Rectal smooth muscle tissue (tissue), 1 donor: ENCODE results near the gene PLEKHS1.

Experiments
- H3K27ac ChIP-seq: one replicate; pipeline ENCODE4 v1.7.0; 2013; ENCODE audit warnings: low read depth, low read length, inconsistent platforms
- H3K27me3 ChIP-seq: one replicate; pipeline ENCODE4 v1.7.0; 2013; ENCODE audit warnings: low read length; ENCODE audit not compliant: control insufficient read depth, insufficient read depth
- H3K36me3 ChIP-seq: one replicate; pipeline ENCODE4 v1.7.0; 2013; ENCODE audit warnings: low read length; ENCODE audit not compliant: control insufficient read depth, insufficient read depth
- H3K4me1 ChIP-seq: one replicate; pipeline ENCODE4 v1.7.0; 2013; ENCODE audit warnings: low read length; ENCODE audit not compliant: control insufficient read depth, insufficient read depth
- H3K4me3 ChIP-seq: one replicate; pipeline ENCODE4 v1.7.0; 2013; ENCODE audit warnings: low read length
- H3K9ac ChIP-seq: one replicate; pipeline ENCODE4 v1.7.0; 2013; ENCODE audit warnings: low read length

PLEKHS1 gene

GRCh38 chr10:113718969-113719822 is 32.3 kb upstream of the PLEKHS1 start:
- Histone ChIP-seq H3K36me3 (peaks cover 13% of the 10 kb centered on the region), H3K9ac (no peak overlapping the region), H3K4me3 (peak overlapping the region; percentile 44), H3K27me3 (no peaks in the 10 kb centered on the region), H3K27ac (no peak overlapping the region), H3K4me1 (no peaks in the 10 kb centered on the region)

- Histone ChIP-seq H3K27me3 (no peaks in the 10 kb centered on the region), H3K27ac (no peak overlapping the region), H3K9ac (no peak overlapping the region), H3K4me3 (no peak overlapping the region), H3K4me1 (no peaks in the 10 kb centered on the region), H3K36me3 (peaks cover 18% of the 10 kb centered on the region)
These were observed 31.1 kb upstream of the PLEKHS1 start for GRCh38 chr10:113720386-113720785.

- Histone ChIP-seq H3K36me3 (peaks cover 18% of the 10 kb centered on the region), H3K9ac (no peak overlapping the region), H3K4me3 (no peak overlapping the region), H3K4me1 (no peaks in the 10 kb centered on the region), H3K27me3 (no peaks in the 10 kb centered on the region), H3K27ac (no peak overlapping the region)
These were observed 19.2 kb upstream of the PLEKHS1 start for GRCh38 chr10:113732160-113732881.

- Histone ChIP-seq H3K27me3 (no peaks in the 10 kb centered on the region), H3K27ac (no peak overlapping the region), H3K9ac (no peak overlapping the region), H3K4me3 (no peak overlapping the region), H3K4me1 (no peaks in the 10 kb centered on the region), H3K36me3 (peaks cover 15% of the 10 kb centered on the region)
These were observed 18.5 kb upstream of the PLEKHS1 start for GRCh38 chr10:113732966-113733365.

GRCh38 chr10:113733635-113734034 is 17.8 kb upstream of the PLEKHS1 start:
- Histone ChIP-seq H3K4me1 (no peaks in the 10 kb centered on the region), H3K4me3 (no peak overlapping the region), H3K9ac (no peak overlapping the region), H3K27ac (no peak overlapping the region), H3K36me3 (peaks cover 15% of the 10 kb centered on the region), H3K27me3 (no peaks in the 10 kb centered on the region)

- no peak overlapping the region for H3K27ac ChIP-seq
- no peaks in the 10 kb centered on the region for H3K27me3 ChIP-seq
- H3K9ac ChIP-seq: no peak overlapping the region
- no peaks in the 10 kb centered on the region for H3K4me1 ChIP-seq
- H3K4me3 ChIP-seq: no peak overlapping the region
- no peaks in the 10 kb centered on the region for H3K36me3 ChIP-seq
These were observed 15.6 kb upstream of the PLEKHS1 start for GRCh38 chr10:113735913-113736312.

- H3K9ac ChIP-seq: no peak overlapping the region
- H3K36me3 ChIP-seq: no peaks in the 10 kb centered on the region
- no peak overlapping the region for H3K4me3 ChIP-seq
- H3K4me1 ChIP-seq: no peaks in the 10 kb centered on the region
- H3K27ac ChIP-seq: no peak overlapping the region
- H3K27me3 ChIP-seq: no peaks in the 10 kb centered on the region
These were observed 14.9 kb upstream of the PLEKHS1 start for GRCh38 chr10:113736576-113736975.

- Histone ChIP-seq H3K4me1 (no peaks in the 10 kb centered on the region), H3K27me3 (no peaks in the 10 kb centered on the region), H3K27ac (no peak overlapping the region), H3K36me3 (no peaks in the 10 kb centered on the region), H3K4me3 (no peak overlapping the region), H3K9ac (no peak overlapping the region)
These were observed 12.5 kb upstream of the PLEKHS1 start for GRCh38 chr10:113739031-113739430.

GRCh38 chr10:113739577-113739976 is 11.9 kb upstream of the PLEKHS1 start:
- H3K27ac ChIP-seq: no peak overlapping the region
- H3K9ac ChIP-seq: no peak overlapping the region
- H3K36me3 ChIP-seq: no peaks in the 10 kb centered on the region
- no peak overlapping the region for H3K4me3 ChIP-seq
- H3K4me1 ChIP-seq: no peaks in the 10 kb centered on the region
- H3K27me3 ChIP-seq: no peaks in the 10 kb centered on the region

- Histone ChIP-seq H3K27me3 (no peaks in the 10 kb centered on the region), H3K4me3 (no peak overlapping the region), H3K27ac (no peak overlapping the region), H3K4me1 (no peaks in the 10 kb centered on the region), H3K9ac (no peak overlapping the region), H3K36me3 (no peaks in the 10 kb centered on the region)
These were observed 10.6 kb upstream of the PLEKHS1 start for GRCh38 chr10:113740850-113741249.

GRCh38 chr10:113742466-113742865 is 9.0 kb upstream of the PLEKHS1 start:
- no peaks in the 10 kb centered on the region for H3K27me3 ChIP-seq
- no peak overlapping the region for H3K4me3 ChIP-seq
- H3K4me1 ChIP-seq: no peaks in the 10 kb centered on the region
- H3K27ac ChIP-seq: no peak overlapping the region
- H3K36me3 ChIP-seq: no peaks in the 10 kb centered on the region
- H3K9ac ChIP-seq: no peak overlapping the region

- H3K27me3 ChIP-seq: no peaks in the 10 kb centered on the region
- no peak overlapping the region for H3K9ac ChIP-seq
- no peak overlapping the region for H3K27ac ChIP-seq
- no peak overlapping the region for H3K4me3 ChIP-seq
- H3K4me1 ChIP-seq: no peaks in the 10 kb centered on the region
- H3K36me3 ChIP-seq: no peaks in the 10 kb centered on the region
These were observed 7.9 kb upstream of the PLEKHS1 start for GRCh38 chr10:113743594-113743993.
